Measurements from ENCODE around the gene PPP1R1C. TPM values are rescaled to one million over a fixed set of nuclear protein-coding genes. Genes with fewer than 3 reads are reported as not detected.

The PPP1R1C gene, protein sequence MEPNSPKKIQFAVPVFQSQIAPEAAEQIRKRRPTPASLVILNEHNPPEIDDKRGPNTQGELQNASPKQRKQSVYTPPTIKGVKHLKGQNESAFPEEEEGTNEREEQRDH
- 4.0 and 5.4 TPM in 2 replicates for total RNA-seq (2021)
- long read RNA-seq, transcript PPP1R1C-208 (4 exons, 501 nt) = major isoform, 7 of 7 reads
- long read RNA-seq, partial matches to known transcripts = 0 of 7 reads
- long read RNA-seq, other reads (novel, unspliced or antisense) = 0 of 7 reads

DNA sequence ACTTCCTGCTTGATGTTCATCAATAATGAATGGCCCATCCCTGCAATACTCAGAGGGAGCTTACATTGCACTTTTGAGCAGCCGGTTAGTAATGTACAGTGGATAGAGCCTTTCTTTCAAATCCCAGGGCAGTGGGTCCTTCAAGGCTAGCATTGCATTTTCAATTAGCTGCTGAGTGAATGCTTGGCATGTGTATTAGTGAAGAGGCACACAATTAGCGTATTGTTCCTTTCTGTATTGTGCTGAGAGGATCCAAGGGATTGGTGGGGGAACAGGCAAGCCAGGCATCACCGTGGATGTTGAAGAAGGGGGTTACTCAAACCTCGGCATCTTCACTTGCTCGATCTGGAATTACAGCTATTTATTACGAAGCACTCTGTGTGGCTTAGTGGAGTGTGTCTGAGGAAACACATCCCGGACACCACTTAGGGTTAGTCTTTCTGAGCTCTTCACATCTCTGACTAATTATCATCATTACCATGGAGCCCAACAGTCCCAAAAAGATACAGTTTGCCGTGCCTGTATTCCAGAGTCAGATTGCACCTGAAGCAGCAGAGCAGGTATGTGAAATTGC, at the start of gene PPP1R1C:
PPP1R1C (plus strand) TSS at position 222 of the 574 bp plus-strand sequence; CDS start at position 480, 258 bp downstream.
- Mint-ChIP-seq H3K27me3 (ENCODE audit: low read depth) (no peaks in the 10 kb centered on the region), H3K9me3 (no peaks in the 10 kb centered on the region), H3K4me3 (no peak within 1 kb of the TSS), H3K36me3 (ENCODE audit: insufficient read depth in 1 of 3, low read depth in 3 of 3) (no peaks in the 10 kb centered on the region), H3K4me1 (peaks cover 7 to 10% of the 10 kb centered on the region in 2 experiments; a peak in 2 of 4 replicates), H3K27ac (no peak within 1 kb of the TSS)
- H4K5ac ChIP-seq (ENCODE audit: insufficient read length, low read depth, low read length) = no peak within 1 kb of the TSS
- no peak within 1 kb of the TSS for H3K4me2 ChIP-seq (ENCODE audit: insufficient read depth, insufficient read length, low read length)
- no peak within 1 kb of the TSS for H3K27ac ChIP-seq (ENCODE audit: insufficient read length, low read depth, low read length)
- H3K14ac ChIP-seq (ENCODE audit: insufficient read depth, low read length) = no peak within 1 kb of the TSS
- no peak within 1 kb of the TSS for H2BK12ac ChIP-seq (ENCODE audit: insufficient read length, low read depth, low read length)
- H3K9me3 ChIP-seq (ENCODE audit: control insufficient read depth, low read depth, low read length) = no peaks in the 10 kb centered on the region
- no peak within 1 kb of the TSS for H2BK5ac ChIP-seq (ENCODE audit: insufficient read length, low read length)
- H3K18ac ChIP-seq (ENCODE audit: insufficient read length, low read depth, low read length) = no peak within 1 kb of the TSS
- H4K91ac ChIP-seq (ENCODE audit: insufficient read length, low read depth, low read length) = no peak within 1 kb of the TSS
- no peaks in the 10 kb centered on the region for H3K4me1 ChIP-seq (ENCODE audit: insufficient read depth, low read length)
- no peak within 1 kb of the TSS for H3K4ac ChIP-seq (ENCODE audit: low read depth, low read length)
- H2BK15ac ChIP-seq (ENCODE audit: low read depth, low read length) = no peak within 1 kb of the TSS
- no peak within 1 kb of the TSS for H4K8ac ChIP-seq (replicated peaks; ENCODE audit: insufficient read length, low read depth, low read length)
- H2BK120ac ChIP-seq (ENCODE audit: low read depth, low read length, poor library complexity, severe bottlenecking) = no peak within 1 kb of the TSS
- H3K23me2 ChIP-seq (ENCODE audit: insufficient read length, low read depth, low read length, poor library complexity, severe bottlenecking) = no peaks in the 10 kb centered on the region
- no peaks in the 10 kb centered on the region for H3K79me1 ChIP-seq (ENCODE audit: insufficient read depth, low read depth, low read length, poor library complexity, severe bottlenecking)
- H2BK20ac ChIP-seq (ENCODE audit: low read depth, low read length, poor library complexity, severe bottlenecking) = no peak within 1 kb of the TSS
- no peak within 1 kb of the TSS for H3T11ph ChIP-seq (ENCODE audit: low read length)
- H3K9ac ChIP-seq (ENCODE audit: extremely low read depth, insufficient read length, low read length) = no peak within 1 kb of the TSS
- no peak for DNase-seq
- no peak within 1 kb of the TSS for H2AFZ ChIP-seq (ENCODE audit: low read length)
- no peak within 1 kb of the TSS for H3K56ac ChIP-seq (ENCODE audit: insufficient read length, low read depth, low read length)
- no CpG with 5 or more reads among the region's 8 CpGs for WGBS (ENCODE audit: extremely low coverage, insufficient read length, low lambda C conversion rate)
- H3K23ac ChIP-seq (ENCODE audit: insufficient read length, low read depth, low read length) = no peak within 1 kb of the TSS
- TF ChIP-seq, protein P1, sequence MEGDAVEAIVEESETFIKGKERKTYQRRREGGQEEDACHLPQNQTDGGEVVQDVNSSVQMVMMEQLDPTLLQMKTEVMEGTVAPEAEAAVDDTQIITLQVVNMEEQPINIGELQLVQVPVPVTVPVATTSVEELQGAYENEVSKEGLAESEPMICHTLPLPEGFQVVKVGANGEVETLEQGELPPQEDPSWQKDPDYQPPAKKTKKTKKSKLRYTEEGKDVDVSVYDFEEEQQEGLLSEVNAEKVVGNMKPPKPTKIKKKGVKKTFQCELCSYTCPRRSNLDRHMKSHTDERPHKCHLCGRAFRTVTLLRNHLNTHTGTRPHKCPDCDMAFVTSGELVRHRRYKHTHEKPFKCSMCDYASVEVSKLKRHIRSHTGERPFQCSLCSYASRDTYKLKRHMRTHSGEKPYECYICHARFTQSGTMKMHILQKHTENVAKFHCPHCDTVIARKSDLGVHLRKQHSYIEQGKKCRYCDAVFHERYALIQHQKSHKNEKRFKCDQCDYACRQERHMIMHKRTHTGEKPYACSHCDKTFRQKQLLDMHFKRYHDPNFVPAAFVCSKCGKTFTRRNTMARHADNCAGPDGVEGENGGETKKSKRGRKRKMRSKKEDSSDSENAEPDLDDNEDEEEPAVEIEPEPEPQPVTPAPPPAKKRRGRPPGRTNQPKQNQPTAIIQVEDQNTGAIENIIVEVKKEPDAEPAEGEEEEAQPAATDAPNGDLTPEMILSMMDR (conservative IDR thresholded peaks at IDR 0.05) = no peak
- no peaks in the 10 kb centered on the region for H3K27me3 ChIP-seq (ENCODE audit: insufficient read depth, low read length)
- H3K79me2 ChIP-seq (ENCODE audit: insufficient read depth, low read length) = no peaks in the 10 kb centered on the region
- no peaks in the 10 kb centered on the region for H4K20me1 ChIP-seq (ENCODE audit: control insufficient read depth, insufficient read depth, insufficient read length)
- H2AK5ac ChIP-seq (ENCODE audit: insufficient read length, low read length) = no peak within 1 kb of the TSS
